HG02763 (cell line): Measurements from ENCODE around the gene PDYN.

Experiments used
- ATAC-seq: cut with Tn5 transposase; IDR thresholded peaks from one replicate; pipeline ENCODE4 v1.9.1; 2021; ENCODE audit warnings: mild to moderate bottlenecking, moderate library complexity; ENCODE audit not compliant: unreplicated experiment

The PDYN gene

DNA sequence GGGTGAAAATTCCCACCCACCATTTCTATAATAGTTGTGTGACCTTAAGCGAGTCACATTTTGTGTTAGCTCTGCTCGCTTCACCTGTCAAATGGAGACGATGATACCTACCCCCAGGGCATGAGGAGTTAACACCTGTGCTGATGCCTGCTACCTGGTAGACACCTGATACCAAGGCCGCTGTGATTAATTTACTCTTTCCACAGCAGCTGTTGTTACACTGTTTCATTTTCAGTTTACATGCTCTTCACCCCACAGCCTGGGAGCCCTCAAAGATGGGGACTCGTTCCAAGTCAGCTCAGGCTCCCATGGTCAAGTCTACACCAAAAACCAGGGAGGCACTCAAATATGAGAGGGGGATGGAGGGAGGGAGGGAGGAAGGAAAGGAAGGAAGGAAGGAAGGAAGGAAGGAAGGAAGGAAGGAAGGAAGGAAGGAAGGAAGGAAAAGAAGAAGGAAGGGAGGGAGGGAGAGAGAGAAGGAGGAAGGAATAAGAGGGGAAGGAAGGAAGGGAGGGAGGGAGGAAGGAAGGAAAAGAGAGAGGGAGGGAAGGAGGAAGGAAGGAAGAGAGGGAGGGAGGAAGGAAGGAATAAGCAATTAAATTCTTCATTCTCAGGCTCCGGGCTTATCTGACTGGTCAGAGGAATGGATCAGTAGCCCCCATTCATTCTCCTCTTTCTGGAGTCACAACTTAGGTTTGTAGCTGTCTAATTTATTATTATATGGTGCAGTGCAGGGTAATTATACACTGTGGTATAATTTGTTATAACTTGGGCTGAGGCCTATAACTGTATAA lies 40.9 kb downstream of the PDYN start:
- ATAC-seq = no peak

DNA sequence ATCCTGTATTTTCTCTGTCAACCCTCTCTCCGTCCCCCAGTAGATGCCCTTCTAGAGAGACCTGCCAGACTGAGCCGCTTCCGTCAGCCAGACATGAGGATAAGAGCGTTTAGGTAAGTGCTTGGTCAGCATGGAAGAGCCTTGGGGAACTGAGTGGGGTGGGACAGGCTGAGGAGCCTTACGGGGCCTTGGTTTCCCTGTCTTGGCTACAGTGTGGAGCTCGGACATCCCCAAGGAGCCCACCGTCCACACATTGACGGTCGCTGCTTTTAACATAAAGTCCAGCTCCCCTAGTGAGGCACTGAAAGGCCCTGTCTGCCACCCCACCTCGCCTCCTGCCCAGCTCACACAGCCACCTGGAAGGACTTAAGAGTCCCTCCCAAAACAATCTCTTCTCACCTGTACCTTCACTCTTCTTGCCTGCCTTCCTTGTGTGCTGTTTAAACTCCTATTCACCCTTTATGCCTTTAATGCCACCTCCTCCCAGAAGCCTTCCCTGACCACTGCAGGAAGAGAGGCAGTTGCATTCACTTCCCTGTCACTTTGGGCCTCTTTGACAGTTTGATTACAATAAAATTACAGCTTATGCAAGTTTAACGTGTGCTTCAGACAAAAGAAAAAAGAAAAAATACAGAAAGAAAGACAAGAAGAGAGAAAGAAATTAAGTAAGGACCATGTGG lies 42.3 kb downstream of the PDYN start:
- no peak for ATAC-seq

DNA sequence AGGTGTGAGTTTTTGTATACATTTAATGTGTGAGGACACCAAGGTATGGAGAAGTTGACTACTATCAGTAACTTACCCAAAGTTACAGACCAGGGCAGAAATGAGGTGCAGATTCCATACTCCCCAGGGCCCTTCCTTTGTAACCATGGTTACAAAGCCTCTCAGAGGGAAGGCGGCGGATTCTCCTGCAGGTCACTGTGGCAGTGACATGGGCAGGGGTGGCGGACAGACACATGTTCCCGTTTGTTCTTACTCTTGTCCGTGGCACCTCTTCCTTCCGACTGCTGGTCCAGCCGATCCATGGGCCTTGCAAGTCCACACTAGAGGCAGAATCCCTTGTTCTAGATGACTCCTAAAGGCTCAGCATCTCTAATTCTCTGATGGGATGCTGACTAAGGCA lies 43.0 kb downstream of the PDYN start:
- ATAC-seq = no peak

DNA sequence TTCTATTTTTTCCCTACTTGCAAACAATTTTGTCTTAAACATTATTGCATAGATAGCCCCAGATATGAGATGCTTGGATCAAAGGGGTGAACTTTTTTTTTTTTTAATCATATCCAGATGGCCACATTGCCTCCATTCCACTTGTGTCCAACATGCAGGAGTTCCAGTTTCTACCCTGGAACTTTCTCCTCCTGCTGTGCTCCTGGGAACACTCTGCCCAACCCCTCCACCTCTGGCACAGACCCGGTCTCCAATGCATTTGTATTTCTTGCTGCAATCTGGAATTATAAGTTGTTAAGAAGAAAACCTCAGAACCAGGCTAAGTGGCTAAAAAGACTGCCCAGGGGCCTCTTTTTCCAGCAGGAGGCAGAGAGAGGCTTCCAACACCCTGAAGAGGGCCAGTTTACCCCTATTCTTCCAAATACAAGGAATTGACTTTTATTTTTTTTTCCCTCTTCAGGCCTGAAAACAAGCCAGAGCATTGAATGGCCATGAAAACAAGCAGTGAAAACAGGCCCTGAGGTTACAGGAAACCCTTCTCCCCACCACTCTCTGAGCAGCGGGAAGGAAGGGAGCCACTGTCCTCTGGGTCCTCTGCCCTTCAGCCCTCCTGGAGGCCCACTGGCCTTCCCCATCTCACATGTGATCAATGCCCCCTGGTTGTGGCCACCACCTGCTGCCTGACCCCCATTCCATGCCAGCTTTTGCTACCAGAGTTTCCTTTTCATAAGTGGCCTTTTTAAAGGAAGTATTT lies 44.3 kb downstream of the PDYN start:
- no peak for ATAC-seq

DNA sequence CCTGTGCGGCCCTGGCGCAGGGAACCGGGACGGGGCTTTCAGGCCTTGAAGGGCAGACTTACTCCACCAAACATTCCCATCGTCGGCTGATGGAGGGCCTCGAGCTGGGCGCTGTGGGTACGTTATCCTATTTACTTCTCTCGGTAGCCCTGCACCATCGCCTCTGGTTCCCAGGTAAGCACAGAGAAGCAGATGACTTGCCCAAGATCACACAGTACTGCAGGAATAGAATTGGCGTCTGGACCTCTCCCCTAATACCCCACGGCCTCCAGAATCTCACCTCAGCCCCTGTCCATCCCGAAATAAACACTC lies 46.4 kb downstream of the PDYN start:
- ATAC-seq = no peak

DNA sequence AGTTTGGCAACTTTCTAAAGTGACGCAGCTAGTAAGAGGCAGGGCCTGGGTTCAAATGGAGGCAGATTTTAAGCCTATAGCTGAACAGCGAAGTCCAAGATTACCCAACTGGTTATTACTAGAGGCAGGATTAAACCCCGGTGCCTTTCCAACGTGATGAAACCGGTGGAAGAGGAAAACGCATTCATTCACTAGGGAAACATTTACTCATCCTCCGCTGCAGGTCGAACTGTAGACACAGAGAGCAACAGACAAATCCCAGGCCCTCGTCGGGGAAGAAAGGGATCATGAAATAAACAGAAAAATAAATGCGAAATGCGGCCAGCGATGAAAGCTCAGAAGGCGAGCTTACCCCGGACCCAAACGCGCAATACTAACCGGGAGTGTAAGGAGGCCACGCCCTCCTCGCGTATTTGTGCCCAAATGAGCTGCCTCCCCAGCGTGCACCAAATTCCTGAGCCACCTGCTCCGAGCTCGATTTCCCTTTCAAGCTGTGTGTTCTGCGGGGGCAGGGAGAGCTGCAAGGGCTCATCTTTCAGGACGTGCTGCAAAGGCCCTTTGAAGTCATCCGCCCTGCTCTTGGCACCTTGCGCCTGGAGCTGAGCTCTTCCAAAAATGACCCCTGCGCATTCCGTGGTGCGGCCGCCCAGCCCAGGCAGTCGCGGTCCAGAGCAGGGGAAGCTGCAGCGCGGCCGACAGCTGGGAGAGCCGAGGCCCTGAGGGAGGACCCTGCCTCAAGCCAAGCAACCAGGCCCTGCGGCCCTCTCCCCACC lies 46.9 kb downstream of the PDYN start:
- no peak for ATAC-seq

DNA sequence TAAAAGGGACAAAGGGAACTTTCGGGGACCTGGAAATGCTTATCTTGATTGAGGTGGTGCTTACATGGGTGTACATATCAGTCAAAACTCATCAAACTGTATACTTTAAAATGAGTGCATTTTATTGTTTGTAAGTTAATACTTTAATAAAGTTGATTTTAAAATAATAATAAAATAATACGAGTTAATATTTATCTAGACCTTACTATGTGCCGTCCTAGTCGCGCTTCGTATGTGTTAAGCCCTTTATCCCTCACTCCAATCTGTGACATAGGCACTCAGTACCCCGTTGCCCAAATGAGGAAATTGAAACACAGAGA lies 47.5 kb downstream of the PDYN start:
- ATAC-seq = no peak

DNA sequence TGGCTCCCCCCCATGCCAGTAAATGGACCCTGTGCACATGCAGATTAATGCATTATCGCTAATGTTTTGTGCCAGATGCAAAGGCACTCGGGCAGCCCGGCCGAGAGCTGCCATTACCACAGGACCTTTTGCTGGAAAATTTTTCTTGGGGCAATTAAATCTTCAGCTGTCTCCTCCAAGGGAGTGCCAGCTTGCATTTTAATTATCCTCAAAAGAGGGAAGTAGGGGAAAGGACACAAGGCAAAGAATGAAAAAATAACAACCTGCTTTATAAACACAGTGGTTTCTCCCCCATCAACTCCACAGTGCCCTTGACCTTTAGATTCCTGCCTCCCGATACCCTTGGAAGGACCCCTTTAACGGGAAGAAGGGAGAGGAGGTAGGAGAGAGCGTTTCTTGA lies 48.2 kb downstream of the PDYN start:
- no peak for ATAC-seq

DNA sequence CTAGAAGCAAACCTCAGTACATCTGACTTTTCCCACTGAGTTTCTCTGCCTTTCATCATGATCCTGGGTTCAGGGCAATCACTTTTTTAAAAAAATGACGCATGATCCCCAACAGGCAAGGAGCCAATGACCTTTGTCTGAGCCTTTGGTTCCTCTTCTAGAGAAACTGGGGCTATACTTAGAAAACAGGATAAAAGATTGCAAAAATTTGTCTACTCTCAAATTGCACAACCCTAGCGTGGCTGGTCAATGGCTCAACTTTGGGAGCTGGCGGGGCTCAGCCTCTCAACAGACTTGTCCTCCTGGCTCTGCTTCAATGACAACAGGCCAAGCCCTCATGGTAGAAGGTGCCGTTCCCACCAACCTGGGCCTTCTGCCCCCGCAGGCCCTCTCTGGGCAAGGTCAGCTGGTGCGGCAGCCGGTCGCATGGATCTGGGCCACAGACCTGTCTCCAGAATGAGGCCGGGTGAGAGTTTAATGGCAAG lies 48.7 kb downstream of the PDYN start:
- ATAC-seq = no peak

DNA sequence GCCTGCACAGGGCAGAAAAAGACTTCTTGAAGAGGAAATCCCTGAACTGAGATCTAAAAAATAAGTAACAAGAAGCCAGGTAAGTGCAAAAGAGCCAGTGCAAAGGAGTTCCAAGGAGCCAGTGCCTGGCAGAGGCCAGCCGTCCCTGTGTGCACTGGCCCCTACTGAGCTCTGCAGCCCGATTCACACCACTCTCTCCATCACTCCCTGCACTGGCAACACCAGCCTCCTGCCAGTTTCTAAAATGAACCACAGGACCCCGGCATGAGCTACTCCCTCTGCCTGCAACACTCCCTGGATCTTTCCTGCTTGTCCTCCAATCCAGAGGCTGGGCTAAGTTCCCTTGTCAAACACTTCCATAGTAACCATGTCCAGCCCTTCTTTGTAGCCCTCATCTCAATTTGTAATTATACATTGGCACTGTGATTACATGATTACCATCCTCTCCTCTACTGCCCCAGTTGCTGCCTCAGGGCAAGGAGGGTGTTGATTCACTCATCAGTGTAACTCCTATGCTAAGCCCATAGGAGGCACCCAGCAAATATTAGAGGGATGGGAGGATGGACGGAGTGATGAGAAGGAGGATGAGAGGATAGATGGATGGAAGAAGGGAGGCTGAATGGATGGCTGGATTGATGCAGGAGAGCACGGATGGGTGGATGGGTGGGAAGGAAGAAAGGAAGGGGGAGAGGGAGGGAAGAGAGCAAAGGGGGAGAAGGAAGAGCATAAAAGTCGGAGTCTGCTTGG lies 49.3 kb downstream of the PDYN start:
- no peak for ATAC-seq

DNA sequence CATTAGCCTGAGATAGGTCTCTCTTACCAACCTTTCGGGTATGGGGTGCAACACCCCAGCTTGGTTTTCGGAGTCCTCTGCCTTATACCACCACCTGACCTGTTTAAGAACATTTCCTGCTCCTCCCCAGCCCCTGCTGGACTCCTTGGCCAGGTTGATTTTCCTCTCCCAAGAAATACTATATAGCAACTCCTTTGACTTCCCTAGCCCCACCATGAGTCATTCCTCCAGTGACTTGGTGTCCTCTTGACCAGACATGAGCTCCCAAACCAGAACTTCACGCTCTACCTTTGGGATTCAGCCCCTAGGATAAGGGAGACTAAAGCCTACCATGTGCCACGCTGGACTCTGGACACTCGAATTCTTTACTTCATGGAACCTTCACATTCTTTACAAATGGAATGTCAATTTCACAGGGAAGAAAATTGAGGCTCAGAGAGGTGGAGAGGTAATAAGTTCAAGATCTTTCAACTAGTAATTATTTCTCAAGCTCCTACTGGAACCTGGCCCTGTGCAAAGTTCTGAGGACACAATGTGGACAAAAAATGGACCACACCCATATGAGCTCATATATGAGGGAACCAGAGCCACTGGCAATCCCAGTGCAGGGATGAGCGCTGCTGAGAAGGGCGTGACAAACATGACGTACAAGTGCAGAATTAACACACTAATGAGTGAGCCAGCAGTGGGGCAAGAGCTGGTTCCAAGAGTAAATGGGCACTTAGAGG lies 50.4 kb downstream of the PDYN start:
- ATAC-seq = no peak

DNA sequence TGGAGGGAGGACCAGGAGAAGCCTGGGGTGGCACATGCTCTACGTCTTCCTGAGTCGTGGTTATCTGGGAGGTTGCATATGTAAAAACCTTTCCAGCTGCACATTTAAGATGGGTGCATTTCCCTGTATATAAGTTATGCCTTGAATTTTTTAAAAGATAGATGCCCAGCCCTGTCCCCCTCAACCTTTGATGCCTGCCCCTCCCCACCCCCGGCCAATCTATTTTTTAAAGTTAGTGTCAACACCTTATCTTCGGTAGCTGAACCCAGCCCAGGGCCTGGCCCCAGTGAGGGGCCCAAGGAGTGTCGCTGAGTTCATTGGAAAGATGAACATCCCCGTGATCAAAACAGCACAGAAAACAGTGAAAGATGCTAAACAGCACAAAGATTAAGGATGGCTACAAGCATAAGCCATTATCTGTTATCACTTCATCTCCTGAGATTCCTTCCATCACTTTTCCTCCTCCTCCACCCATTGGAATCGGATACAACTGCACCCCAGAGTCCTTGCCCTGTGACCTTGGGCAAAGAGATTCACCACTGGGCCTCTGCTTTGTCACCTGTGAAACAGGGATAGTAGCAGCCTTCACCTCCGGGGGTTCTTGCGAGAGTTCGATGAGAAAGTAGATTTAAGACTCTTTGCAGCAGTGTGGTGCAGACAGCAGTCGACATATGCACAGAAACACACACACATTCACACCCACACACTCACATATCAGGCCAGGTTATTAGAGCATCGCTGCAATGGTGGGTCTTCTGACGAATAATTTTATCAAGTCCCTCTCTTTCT lies 51.2 kb downstream of the PDYN start:
- ATAC-seq = no peak

DNA sequence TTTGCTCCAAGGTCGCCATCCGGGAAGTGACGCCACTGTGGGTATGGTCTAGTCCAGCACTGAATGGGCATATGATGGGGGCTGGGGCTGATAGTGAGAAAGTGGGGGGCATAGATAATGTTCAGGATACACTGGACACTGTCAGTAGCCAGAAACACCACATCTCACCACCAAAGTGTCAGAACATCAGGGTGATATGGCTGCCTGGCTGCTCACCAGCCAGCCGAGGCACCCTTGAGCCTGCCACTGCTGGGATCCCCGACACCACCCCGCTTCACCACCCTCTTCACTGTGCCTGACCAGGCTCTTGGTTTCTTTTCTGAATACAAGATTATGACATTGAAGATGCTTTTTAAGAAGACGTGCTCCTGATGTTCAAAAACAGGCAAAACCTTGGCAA lies 51.8 kb downstream of the PDYN start:
- no peak for ATAC-seq

DNA sequence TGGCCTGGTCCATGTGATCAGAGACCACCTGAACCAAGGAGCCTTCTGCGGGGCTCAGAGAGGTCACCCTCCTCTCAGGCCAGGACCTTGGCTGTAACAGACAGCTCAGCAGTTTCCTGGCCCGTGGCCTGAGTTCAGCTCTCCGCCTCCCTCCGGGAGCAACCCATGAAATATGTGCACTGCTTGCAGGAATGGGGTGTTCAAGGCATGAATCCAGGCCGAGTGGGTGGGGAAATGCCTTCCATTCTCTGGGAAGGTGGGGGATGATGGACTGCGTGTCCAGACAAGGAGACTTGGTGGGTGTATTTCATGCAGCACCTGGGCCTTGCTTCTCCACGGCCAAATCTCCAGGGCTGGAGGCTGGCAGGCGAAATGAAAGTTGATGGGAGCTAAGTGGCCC lies 52.6 kb downstream of the PDYN start:
- no peak for ATAC-seq

DNA sequence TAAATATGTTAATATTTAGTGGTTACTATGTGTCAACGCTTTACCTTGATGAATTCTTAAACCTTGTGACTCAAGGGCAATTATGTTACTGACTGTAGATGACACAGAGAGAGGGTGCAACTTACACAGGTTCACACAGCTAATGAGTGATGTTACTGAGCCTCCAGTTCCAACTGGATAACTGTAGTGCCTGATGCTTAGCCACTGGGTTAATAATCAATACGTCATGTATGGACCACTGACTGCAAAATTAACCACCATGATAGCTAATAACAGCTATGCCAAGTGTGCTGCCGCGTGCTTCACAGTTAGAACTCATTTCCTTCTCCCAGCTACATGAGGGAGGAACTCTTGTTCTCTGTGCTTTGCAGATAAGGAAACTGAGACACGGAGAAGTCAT lies 53.3 kb downstream of the PDYN start:
- ATAC-seq = no peak

DNA sequence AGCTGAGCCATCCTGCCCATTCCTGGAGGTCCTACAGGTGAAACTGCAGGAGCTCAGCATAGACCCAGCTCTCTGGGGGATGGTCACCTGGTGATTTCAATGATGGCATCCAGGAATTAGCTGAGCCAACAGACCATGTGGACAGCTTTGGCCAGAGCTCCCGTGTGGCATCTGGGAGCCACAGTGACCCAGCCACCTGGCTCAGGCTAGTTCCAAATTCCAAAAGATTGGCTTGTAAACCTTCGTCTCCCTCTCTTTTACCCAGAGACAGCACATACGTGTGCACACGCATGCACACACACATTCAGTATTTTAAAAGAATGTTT lies 54.6 kb downstream of the PDYN start:
- no peak for ATAC-seq

DNA sequence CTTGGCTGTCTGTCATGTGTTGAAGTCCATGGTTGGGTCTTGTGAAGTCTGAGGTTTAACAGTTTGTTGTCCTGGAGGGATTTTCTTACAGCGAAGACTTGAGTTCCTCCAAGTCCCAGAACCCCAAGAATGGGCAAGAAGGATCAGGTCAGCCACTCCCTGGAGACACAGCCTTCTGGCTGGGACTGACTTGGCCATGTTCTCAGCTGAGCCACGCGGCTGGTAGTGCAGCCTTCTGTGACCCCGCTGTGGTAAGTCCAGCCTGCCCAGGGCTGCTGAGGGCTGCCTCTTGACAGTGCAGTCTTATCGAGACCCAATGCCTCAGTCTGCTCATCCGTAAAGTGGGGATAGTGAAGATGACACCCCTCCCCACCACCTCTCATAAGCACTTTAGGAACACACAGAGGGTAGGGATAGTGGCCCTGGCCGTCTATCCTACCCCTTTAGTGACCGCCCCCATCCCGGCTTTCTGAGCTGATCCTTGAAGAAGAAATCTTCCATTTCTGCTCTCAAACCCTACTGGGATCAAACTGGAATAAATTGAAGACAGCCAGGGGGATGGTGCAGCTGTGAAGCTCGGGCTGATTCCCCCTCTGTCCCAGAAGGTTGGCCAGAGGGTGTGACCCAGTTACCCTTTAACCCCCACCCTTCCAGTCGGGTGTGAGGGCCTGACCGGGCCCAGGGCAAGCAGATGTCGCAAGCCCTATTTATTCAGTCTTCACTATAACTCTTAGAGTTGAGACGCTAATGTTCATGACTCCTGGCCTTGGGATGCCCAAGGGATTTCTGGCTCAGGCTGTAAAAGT lies 55.2 kb downstream of the PDYN start:
- no peak for ATAC-seq

DNA sequence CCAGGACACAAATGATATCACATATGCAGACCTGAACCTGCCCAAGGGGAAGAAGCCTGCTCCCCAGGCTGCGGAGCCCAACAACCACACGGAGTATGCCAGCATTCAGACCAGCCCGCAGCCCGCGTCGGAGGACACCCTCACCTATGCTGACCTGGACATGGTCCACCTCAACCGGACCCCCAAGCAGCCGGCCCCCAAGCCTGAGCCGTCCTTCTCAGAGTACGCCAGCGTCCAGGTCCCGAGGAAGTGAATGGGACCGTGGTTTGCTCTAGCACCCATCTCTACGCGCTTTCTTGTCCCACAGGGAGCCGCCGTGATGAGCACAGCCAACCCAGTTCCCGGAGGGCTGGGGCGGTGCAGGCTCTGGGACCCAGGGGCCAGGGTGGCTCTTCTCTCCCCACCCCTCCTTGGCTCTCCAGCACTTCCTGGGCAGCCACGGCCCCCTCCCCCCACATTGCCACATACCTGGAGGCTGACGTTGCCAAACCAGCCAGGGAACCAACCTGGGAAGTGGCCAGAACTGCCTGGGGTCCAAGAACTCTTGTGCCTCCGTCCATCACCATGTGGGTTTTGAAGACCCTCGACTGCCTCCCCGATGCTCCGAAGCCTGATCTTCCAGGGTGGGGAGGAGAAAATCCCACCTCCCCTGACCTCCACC lies 56.4 kb downstream of the PDYN start:
- ATAC-seq = no peak
